Endothelial cell of umbilical vein (primary cell): Measurements from ENCODE around the gene TNS1. TPM values are rescaled to one million over a fixed set of nuclear protein-coding genes. Genes with fewer than 3 reads are reported as not detected.

Source experiments
- BruUV-seq: library from RNA; stranded (reverse); fragments of 400-500 nt; replicated peaks from 2 replicates; lab custom pipeline; 2021; lab: Mats Ljungman, UMichigan
- CTCF ChIA-PET: fragments of 300-600, 350-600 bp; sonication (Branson Sonifier 250); formaldehyde crosslinking; loops from one replicate; lab custom pipeline; 2021; ENCODE audit warnings: antibody characterized with exemption, inconsistent platforms; lab: Charles Lee
- POLR2A ChIA-PET: fragments of 300-600, 350-600 bp; sonication (Branson Sonifier 250); formaldehyde crosslinking; loops from one replicate; lab custom pipeline; 2021; ENCODE audit warnings: antibody characterized with exemption, inconsistent platforms; lab: Charles Lee
- DNase-seq: peaks from one replicate; pipeline ENCODE4 v3.0.0-alpha.2; 2011; ENCODE audit warnings: low read depth, low spot score
- FAIRE-seq: peaks from 2 replicates; lab custom pipeline; 2011; peaks lifted over from hg19 to GRCh38; lab: Jason Lieb, UNC
- H2AFZ ChIP-seq: 2 replicates; pipeline ENCODE4 v1.6.0; 2012; ENCODE audit warnings: low read depth, low read length, control low read depth, inconsistent platforms
- H3K27ac ChIP-seq: 2 replicates; pipeline ENCODE4 v1.5.1; 2011; ENCODE audit warnings: low read depth, mild to moderate bottlenecking, control low read depth, low read length, moderate library complexity; ENCODE audit not compliant: insufficient read depth
- H3K27me3 ChIP-seq, 2 experiments: 2 replicates each; pipeline versions ENCODE4 v1.6.0 to v1.6.1; 2011; ENCODE audit warnings: low read length in 2 of 2, mixed read lengths in 1 of 2; ENCODE audit not compliant: control insufficient read depth in 2 of 2, insufficient read depth in 2 of 2
- H3K36me3 ChIP-seq, 2 experiments: 2 replicates in 1 of 2; 3 replicates in 1 of 2; pipeline ENCODE4 v1.5.1; 2011; ENCODE audit warnings: low read length in 2 of 2, mild to moderate bottlenecking in 1 of 2, moderate library complexity in 1 of 2; ENCODE audit not compliant: control insufficient read depth in 2 of 2, insufficient read depth in 2 of 2; ENCODE audit errors: extremely low read depth in 1 of 2
- H3K4me1 ChIP-seq: 3 replicates; pipeline ENCODE4 v1.5.1; 2011; ENCODE audit warnings: mild to moderate bottlenecking, low read length; ENCODE audit not compliant: control insufficient read depth, insufficient read depth; ENCODE audit errors: extremely low read depth
- H3K4me2 ChIP-seq: 2 replicates; pipeline ENCODE4 v1.6.1; 2011; ENCODE audit warnings: low read length, control low read depth, mixed read lengths; ENCODE audit not compliant: insufficient read depth
- H3K4me3 ChIP-seq, 3 experiments: fragments of 200-600 bp in 1 of 3; sonication (generic), shearing (Covaris generic) in 1 of 3; replicated peaks in 1 of 3; 2 replicates each; pipeline ENCODE4 v1.5.1; 2011 to 2016; ENCODE audit warnings: control low read depth in 3 of 3, low read length in 3 of 3, mild to moderate bottlenecking in 2 of 3, inconsistent platforms in 1 of 3, low read depth in 1 of 3, moderate library complexity in 1 of 3; ENCODE audit not compliant: insufficient read depth in 1 of 3
- H3K79me2 ChIP-seq: 2 replicates; pipeline ENCODE4 v1.6.0; 2012; ENCODE audit warnings: low read length, inconsistent platforms; ENCODE audit not compliant: control insufficient read depth, insufficient read depth
- H3K9ac ChIP-seq: replicated peaks from 2 replicates; pipeline ENCODE3; 2011; ENCODE audit warnings: low read length, control low read depth; ENCODE audit not compliant: insufficient read depth; ENCODE audit errors: extremely low read depth
- H3K9me1 ChIP-seq: replicated peaks from 3 replicates; pipeline ENCODE4 v1.6.0; 2011; ENCODE audit warnings: mild to moderate bottlenecking, low read length; ENCODE audit not compliant: control insufficient read depth, insufficient read depth; ENCODE audit errors: extremely low read depth
- H3K9me3 ChIP-seq: replicated peaks from 2 replicates; pipeline ENCODE4 v1.5.1; 2012; ENCODE audit warnings: low read length, inconsistent platforms; ENCODE audit not compliant: control insufficient read depth, insufficient read depth
- H4K20me1 ChIP-seq: replicated peaks from 2 replicates; pipeline ENCODE3; 2011; ENCODE audit warnings: mild to moderate bottlenecking, low read length; ENCODE audit not compliant: control insufficient read depth, insufficient read depth; ENCODE audit errors: extremely low read depth
- EZH2 ChIP-seq: IDR thresholded peaks from 2 replicates; pipeline ENCODE4 v1.6.1; 2012; ENCODE audit warnings: borderline replicate concordance, low read depth, mild to moderate bottlenecking, moderate library complexity, low read length, inconsistent platforms; ENCODE audit not compliant: severe bottlenecking
- FOS ChIP-seq: IDR thresholded peaks from 2 replicates; pipeline ENCODE4 v1.6.1; 2011; ENCODE audit warnings: mild to moderate bottlenecking, low read length, moderate library complexity, borderline replicate concordance; ENCODE audit not compliant: insufficient read depth
- GATA2 ChIP-seq: IDR thresholded peaks from 2 replicates; pipeline ENCODE4 v1.7.0; 2011; ENCODE audit warnings: low read depth, mild to moderate bottlenecking, moderate library complexity, mixed read lengths, low read length; ENCODE audit not compliant: insufficient read length, insufficient read depth
- JUN ChIP-seq: IDR thresholded peaks from 2 replicates; pipeline ENCODE4 v1.6.1; 2011; ENCODE audit warnings: borderline replicate concordance, low read depth; ENCODE audit not compliant: insufficient read length, insufficient read depth
- MYC ChIP-seq: IDR thresholded peaks from one replicate; pipeline ENCODE4 v1.6.1; 2011; ENCODE audit warnings: mild to moderate bottlenecking, low read depth, low read length
- POLR2A ChIP-seq: IDR thresholded peaks from 2 replicates; pipeline ENCODE4 v1.6.1; 2012; ENCODE audit warnings: low read depth, mild to moderate bottlenecking, control low read depth, low read length
- POLR2AphosphoS5 ChIP-seq: IDR thresholded peaks from 2 replicates; pipeline ENCODE4 v1.6.1; 2012; ENCODE audit warnings: low read depth, mild to moderate bottlenecking, control low read depth, low read length, moderate library complexity; ENCODE audit not compliant: insufficient read depth
- dilution Hi-C: fragments of 300-500 bp; cut with MboI; formaldehyde crosslinking; loops from one replicate; pipeline ENCODE4 v1.15.0; 2019; ENCODE audit warnings: low sequenced_read_pairs; ENCODE audit not compliant: extremely low pct_ligation_motif_present
- intact Hi-C: fragments of 100-400 bp; cut with micrococcal nuclease; formaldehyde crosslinking; loops from one replicate; pipeline ENCODE4 v1.10.0; 2022
- polyA plus RNA-seq, 4 experiments: library from polyadenylated mRNA; depleted of rRNA in 3 of 4; stranded (reverse) in 3 of 4; unstranded in 1 of 4; fragments of >200 nt; gene quantifications; 2 replicates each; pipeline versions ENCODE4 v1.2.1 to v1.2.3, GENCODE V29; 2011 to 2012; ENCODE audit warnings: missing spikeins in 1 of 4
- total RNA-seq: library from RNA; stranded (reverse); gene quantifications from 2 replicates; pipeline ENCODE4 v1.2.3, GENCODE V29; 2021
- TF ChIP-seq, protein P1 (sequence below): IDR thresholded peaks from 2 replicates; pipeline ENCODE4 v1.6.1; 2011; ENCODE audit not compliant: insufficient read depth, insufficient read length
- TF ChIP-seq, protein P2 (sequence below), 2 donors: IDR thresholded peaks; 1 replicate in 1 of 2; 2 replicates in 1 of 2; pipeline ENCODE4 v1.5.1; 2011; ENCODE audit warnings: low read length in 2 of 2, mild to moderate bottlenecking in 2 of 2, moderate library complexity in 2 of 2, control low read depth in 1 of 2, inconsistent platforms in 1 of 2, low read depth in 1 of 2; ENCODE audit not compliant: insufficient read depth in 1 of 2; ENCODE audit errors: extremely low read depth in 1 of 2

Gene TNS1
- total and polyA plus RNA-seq, 2 donors (not counting 3 experiments of a cell fraction or from before 2014, with no cell fraction given) = 11.0 to 52.1 TPM

DNA sequence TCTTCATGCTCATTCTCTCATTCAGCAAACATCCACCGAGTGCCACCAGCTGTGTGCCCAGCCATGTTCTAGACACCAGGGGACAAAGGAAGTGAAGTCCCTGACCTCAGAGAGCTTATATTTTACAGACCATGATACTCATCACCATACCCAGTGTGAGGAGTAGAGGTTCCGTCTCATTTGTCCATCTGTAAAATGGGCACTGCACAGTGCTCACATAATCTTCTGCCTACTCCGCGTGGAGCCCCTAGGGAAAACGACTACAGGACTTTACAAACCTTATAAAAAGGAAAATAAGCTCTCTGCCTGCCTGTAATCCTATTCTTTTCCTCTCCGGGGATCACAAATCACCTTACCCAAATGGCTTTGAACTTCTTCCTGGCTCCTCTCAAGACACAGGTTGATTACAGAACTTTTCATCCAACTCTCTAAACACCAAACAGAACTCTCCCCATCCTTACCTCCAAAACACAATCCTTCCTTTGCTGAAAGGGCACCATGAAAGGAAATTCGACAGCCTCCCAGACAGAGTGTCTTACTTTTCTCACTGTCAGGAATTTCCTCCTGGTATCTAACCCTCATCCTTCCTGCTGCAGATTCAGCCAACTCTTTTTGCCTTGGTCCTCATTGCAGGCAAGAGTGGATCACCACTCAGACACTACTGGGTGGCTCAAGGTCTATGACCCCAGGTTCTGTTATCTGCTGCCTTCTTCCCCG is 99.5 kb downstream of the TNS1 start:
- Histone ChIP-seq H3K27me3 (no peaks in the 10 kb centered on the region), H3K79me2 (no peaks in the 10 kb centered on the region), H3K9me1 (no peaks in the 10 kb centered on the region), H3K9ac (no peak overlapping the region), H3K4me2 (no peak overlapping the region), H3K27ac (peak overlapping the region; percentile 42), H4K20me1 (no peaks in the 10 kb centered on the region), H2AFZ (no peak overlapping the region), H3K9me3 (no peaks in the 10 kb centered on the region), H3K4me1 (peaks cover 35% of the 10 kb centered on the region), H3K4me3 (no peak overlapping the region), H3K36me3 (no peaks in the 10 kb centered on the region)
- FAIRE-seq (peak; percentile 50), DNase-seq (peak; percentile 24)
- intact Hi-C loops (loop anchor here (2.0 kb wide), 1 partner anchor 18 kb away; no protein-coding TSS in a partner anchor), dilution Hi-C loops (no loop called here)
- BruUV-seq = TSS peak; percentile 67
- POLR2A ChIA-PET = interaction anchor here (0.9 kb wide), 1 partner anchor 19 kb away, joined by 4 read pairs; no protein-coding TSS in a partner anchor
- TF ChIP-seq FOS (no peak), POLR2AphosphoS5 (no peak), EZH2 (no peak), POLR2A (no peak), GATA2 (no peak), MYC (no peak), JUN (no peak)
- TF ChIP-seq, protein P1, sequence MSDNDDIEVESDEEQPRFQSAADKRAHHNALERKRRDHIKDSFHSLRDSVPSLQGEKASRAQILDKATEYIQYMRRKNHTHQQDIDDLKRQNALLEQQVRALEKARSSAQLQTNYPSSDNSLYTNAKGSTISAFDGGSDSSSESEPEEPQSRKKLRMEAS = no peak
- TF ChIP-seq, protein P2, sequence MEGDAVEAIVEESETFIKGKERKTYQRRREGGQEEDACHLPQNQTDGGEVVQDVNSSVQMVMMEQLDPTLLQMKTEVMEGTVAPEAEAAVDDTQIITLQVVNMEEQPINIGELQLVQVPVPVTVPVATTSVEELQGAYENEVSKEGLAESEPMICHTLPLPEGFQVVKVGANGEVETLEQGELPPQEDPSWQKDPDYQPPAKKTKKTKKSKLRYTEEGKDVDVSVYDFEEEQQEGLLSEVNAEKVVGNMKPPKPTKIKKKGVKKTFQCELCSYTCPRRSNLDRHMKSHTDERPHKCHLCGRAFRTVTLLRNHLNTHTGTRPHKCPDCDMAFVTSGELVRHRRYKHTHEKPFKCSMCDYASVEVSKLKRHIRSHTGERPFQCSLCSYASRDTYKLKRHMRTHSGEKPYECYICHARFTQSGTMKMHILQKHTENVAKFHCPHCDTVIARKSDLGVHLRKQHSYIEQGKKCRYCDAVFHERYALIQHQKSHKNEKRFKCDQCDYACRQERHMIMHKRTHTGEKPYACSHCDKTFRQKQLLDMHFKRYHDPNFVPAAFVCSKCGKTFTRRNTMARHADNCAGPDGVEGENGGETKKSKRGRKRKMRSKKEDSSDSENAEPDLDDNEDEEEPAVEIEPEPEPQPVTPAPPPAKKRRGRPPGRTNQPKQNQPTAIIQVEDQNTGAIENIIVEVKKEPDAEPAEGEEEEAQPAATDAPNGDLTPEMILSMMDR (IDR thresholded peaks at IDR 0.05; ENCODE audit: extremely low read depth in 1 of 2, insufficient read depth in 1 of 2, low read depth in 1 of 2, low read length in 2 of 2) = no peak
- CTCF ChIA-PET = interaction anchor here (0.5 to 3.4 kb wide), 8 partner anchors 14 to 91 kb away, joined by 3 to 15 read pairs (median 3); no protein-coding TSS in a partner anchor
